GM21423 (cell line): ENCODE data around the gene RBM23.
A peak's percentile ranks its signal among the peaks of the same experiment; 100 is the strongest.
"Not testable (repeated sequence)": the region's sequence is repeated elsewhere in the genome, so short reads cannot be mapped to it uniquely, and the experiment has no call there.

ENCODE experiments used
- ATAC-seq: cut with Tn5 transposase; IDR thresholded peaks from one replicate; pipeline ENCODE4 v1.9.1; 2021; ENCODE audit warnings: mild to moderate bottlenecking, moderate library complexity; ENCODE audit not compliant: unreplicated experiment

RBM23 gene

GRCh38 chr14:22918804-22919600, at the start of gene RBM23:
RBM23 (minus strand) TSS chr14:22919149.
- peak; percentile 90 for ATAC-seq

- ATAC-seq: no peak
Measured at GRCh38 chr14:22966783-22967269, 47.9 kb upstream of the RBM23 start.

- not testable (repeated sequence) for ATAC-seq
Measured at GRCh38 chr14:22965916-22966782, 47.2 kb upstream of the RBM23 start.

GRCh38 chr14:22962061-22962676, 43.2 kb upstream of the RBM23 start:
- ATAC-seq: no peak

- no peak for ATAC-seq
Measured at GRCh38 chr14:22955702-22956569, 37.0 kb upstream of the RBM23 start.

GRCh38 chr14:22952418-22952817, 33.5 kb upstream of the RBM23 start:
- ATAC-seq: no peak

GRCh38 chr14:22951795-22952194, 32.8 kb upstream of the RBM23 start:
- not testable (repeated sequence) for ATAC-seq

- no peak for ATAC-seq
Measured at GRCh38 chr14:22945642-22946041, 26.7 kb upstream of the RBM23 start.

GRCh38 chr14:22939684-22940083, 20.7 kb upstream of the RBM23 start:
- ATAC-seq: no peak

GRCh38 chr14:22935156-22935555, 16.2 kb upstream of the RBM23 start:
- ATAC-seq: no peak

- no peak for ATAC-seq
Measured at GRCh38 chr14:22932146-22932545, 13.2 kb upstream of the RBM23 start.

GRCh38 chr14:22929961-22930364, 11.0 kb upstream of the RBM23 start:
- ATAC-seq: no peak

GRCh38 chr14:22929104-22929960, 10.4 kb upstream of the RBM23 start, which contains the start of gene PRMT5:
PRMT5 (minus strand) TSS chr14:22929376; CDS start chr14:22929361, 15 bp downstream.
- ATAC-seq: peak; percentile 91

- no peak for ATAC-seq
Measured at GRCh38 chr14:22928237-22929103, 9.5 kb upstream of the RBM23 start.

GRCh38 chr14:22926316-22926715, 7.4 kb upstream of the RBM23 start:
- no peak for ATAC-seq

GRCh38 chr14:22925513-22925912, 6.6 kb upstream of the RBM23 start:
- ATAC-seq: no peak

GRCh38 chr14:22923746-22924145, 4.8 kb upstream of the RBM23 start:
- no peak for ATAC-seq

- ATAC-seq: no peak
Measured at GRCh38 chr14:22922294-22922693, 3.3 kb upstream of the RBM23 start.
